Adrenal gland (tissue), 12 donors: Measurements from ENCODE around the gene APBB3. TPM values are rescaled to one million over a fixed set of nuclear protein-coding genes. Genes with fewer than 3 reads are reported as not detected.

Source experiments
- DNase-seq, 7 donors: peaks; one replicate each; pipeline ENCODE4 v3.0.0-alpha.2; 2019 to 2020
- H3K27ac ChIP-seq, 5 donors: fragments of 200-600 bp; sonication (generic) in 4 of 5; 1 replicate in 3 of 5; 2 replicates in 2 of 5; pipeline versions ENCODE4 v1.5.1 to v1.8.0; 2016 to 2020; ENCODE audit warnings: mild to moderate bottlenecking in 1 of 5
- H3K27me3 ChIP-seq: fragments of 200-600 bp; 2 replicates; pipeline ENCODE4 v1.8.0; 2021
- H3K36me3 ChIP-seq, 2 donors: fragments of 200-600 bp; replicated peaks in 1 of 2; 1 replicate in 1 of 2; 2 replicates in 1 of 2; pipeline versions ENCODE4 v1.5.1 to v1.8.0; 2018 to 2022
- H3K4me1 ChIP-seq, 2 donors: fragments of 200-600 bp; replicated peaks in 1 of 2; 1 replicate in 1 of 2; 2 replicates in 1 of 2; pipeline versions ENCODE4 v1.5.1 to v1.8.0; 2018 to 2021
- H3K4me3 ChIP-seq, 4 donors: fragments of 200-600 bp; sonication (generic) in 3 of 4; one replicate each; pipeline ENCODE4 v1.5.1; 2016 to 2018
- H3K9me3 ChIP-seq, 3 donors: fragments of 200-600 bp; sonication (generic) in 1 of 3; replicated peaks in 1 of 3; 1 replicate in 2 of 3; 2 replicates in 1 of 3; pipeline versions ENCODE4 v1.5.1 to v1.8.0; 2016 to 2021
- POLR2A ChIP-seq, 2 donors: fragments of 450-650 bp; IDR thresholded peaks; one replicate each; pipeline ENCODE4 v1.6.1; 2017; ENCODE audit warnings: antibody characterized with exemption in 2 of 2, mild to moderate bottlenecking in 2 of 2, moderate library complexity in 1 of 2
- WGBS, 4 donors: extraction: QIAGEN DNeasy Blood & Tissue Kit in 2 of 4; methylation state at CpG; one replicate each; pipeline versions ENCODE4 v1.1.5 to v1.1.7; 2013 to 2017; 5-methylcytosine and 5-hydroxymethylcytosine counted together
- intact Hi-C, 2 donors: fragments of 100-400 bp; cut with DNase I; formaldehyde crosslinking; loops; one replicate each; pipeline versions ENCODE4 v1.14.1 to v1.15.0; 2022 to 2023
- polyA plus RNA-seq, 3 donors: library from polyadenylated mRNA; stranded (reverse); fragments of 200-250 nt in 2 of 3; fragments of 350-450 nt in 1 of 3; fragmentation: Illumina TruSeq in 1 of 3; extraction: RNeasy Lipid Tissue Mini Kit (QIAGEN cat#74804) in 1 of 3; gene quantifications; one replicate each; pipeline ENCODE4 v1.2.3, GENCODE V29; 2013 to 2014
- total RNA-seq, 9 donors: library from RNA; depleted of rRNA in 4 of 9; stranded (reverse); fragments of >200 nt in 4 of 9; fragments of 120-200 nt in 1 of 9; fragmentation: NEBNext Ultra II Directional in 1 of 9; extraction: Animal tissue kit (Norgen Biotek cat#: 25700) in 1 of 9; gene quantifications; one replicate each; pipeline versions ENCODE4 v1.1.0 to v1.2.4, GENCODE V29; 2013 to 2023
- TF ChIP-seq, protein P1 (sequence below), 6 experiments: fragments of 450-650 bp in 4 of 6; fragments of 200-600 bp in 2 of 6; sonication (generic) in 1 of 6; IDR thresholded peaks; 1 replicate in 5 of 6; 2 replicates in 1 of 6; pipeline versions ENCODE4 v1.5.1 to v1.8.0; 2016 to 2021; ENCODE audit warnings: antibody characterized with exemption in 6 of 6, mild to moderate bottlenecking in 2 of 6, moderate library complexity in 1 of 6
- donor health status: healthy with polysubstance abuse.
- donor health status: Bipolar disorder and iron deficiency.
- donor health status: DM: yes; HTN: yes; CAD: no.
- donor health status: DM: no; HTN: no; CAD: no.
- donor health status: DM: no; HTN: no; CAD: no.
- donor health status: DM: yes; HTN: yes; CAD: no.

The APBB3 gene
- total and polyA plus RNA-seq, 12 donors = 14.0 to 163 (median 36.1) TPM

DNA sequence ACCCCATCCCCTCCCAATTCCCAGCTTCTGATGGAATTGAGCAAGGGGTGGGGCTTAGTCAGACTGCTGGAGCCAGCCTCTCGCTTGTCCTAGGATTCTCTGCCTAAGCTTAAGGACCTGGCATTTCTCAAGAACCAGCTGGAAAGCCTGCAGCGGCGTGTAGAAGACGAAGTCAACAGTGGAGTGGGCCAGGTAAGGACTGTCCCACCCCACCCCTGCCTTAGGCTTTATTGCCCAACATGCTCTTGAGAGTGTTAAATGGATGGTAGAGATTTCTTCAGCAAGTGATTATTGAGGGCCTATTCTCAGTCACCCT is 1.3 kb upstream of the APBB3 start:
- H3K27me3 ChIP-seq = no peaks in the 10 kb centered on the region
- no peaks in the 10 kb centered on the region for H3K9me3 ChIP-seq
- peaks cover 0 to 28% of the 10 kb centered on the region in 2 donors for H3K36me3 ChIP-seq
- no peak for TF ChIP-seq POLR2A (IDR thresholded peaks at IDR 0.05)
- TF ChIP-seq, protein P1, sequence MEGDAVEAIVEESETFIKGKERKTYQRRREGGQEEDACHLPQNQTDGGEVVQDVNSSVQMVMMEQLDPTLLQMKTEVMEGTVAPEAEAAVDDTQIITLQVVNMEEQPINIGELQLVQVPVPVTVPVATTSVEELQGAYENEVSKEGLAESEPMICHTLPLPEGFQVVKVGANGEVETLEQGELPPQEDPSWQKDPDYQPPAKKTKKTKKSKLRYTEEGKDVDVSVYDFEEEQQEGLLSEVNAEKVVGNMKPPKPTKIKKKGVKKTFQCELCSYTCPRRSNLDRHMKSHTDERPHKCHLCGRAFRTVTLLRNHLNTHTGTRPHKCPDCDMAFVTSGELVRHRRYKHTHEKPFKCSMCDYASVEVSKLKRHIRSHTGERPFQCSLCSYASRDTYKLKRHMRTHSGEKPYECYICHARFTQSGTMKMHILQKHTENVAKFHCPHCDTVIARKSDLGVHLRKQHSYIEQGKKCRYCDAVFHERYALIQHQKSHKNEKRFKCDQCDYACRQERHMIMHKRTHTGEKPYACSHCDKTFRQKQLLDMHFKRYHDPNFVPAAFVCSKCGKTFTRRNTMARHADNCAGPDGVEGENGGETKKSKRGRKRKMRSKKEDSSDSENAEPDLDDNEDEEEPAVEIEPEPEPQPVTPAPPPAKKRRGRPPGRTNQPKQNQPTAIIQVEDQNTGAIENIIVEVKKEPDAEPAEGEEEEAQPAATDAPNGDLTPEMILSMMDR (IDR thresholded peaks at IDR 0.05) = no peak
- H3K4me1 ChIP-seq = peaks cover 29 to 68% of the 10 kb centered on the region in 2 donors
- H3K4me3 ChIP-seq = peak overlapping the region in 1 of 4 donors; percentile 55
- DNase-seq = peak in 2 of 7 donors; percentile 41 to 57
- 72 to 92% (median 79%) methylated on average over 3 to 4 of the region's 4 CpGs for WGBS, 4 donors
- H3K27ac ChIP-seq = peak overlapping the region in 4 of 5 donors; percentile 18 to 96 (median 90)
- intact Hi-C loops = no loop called here

DNA sequence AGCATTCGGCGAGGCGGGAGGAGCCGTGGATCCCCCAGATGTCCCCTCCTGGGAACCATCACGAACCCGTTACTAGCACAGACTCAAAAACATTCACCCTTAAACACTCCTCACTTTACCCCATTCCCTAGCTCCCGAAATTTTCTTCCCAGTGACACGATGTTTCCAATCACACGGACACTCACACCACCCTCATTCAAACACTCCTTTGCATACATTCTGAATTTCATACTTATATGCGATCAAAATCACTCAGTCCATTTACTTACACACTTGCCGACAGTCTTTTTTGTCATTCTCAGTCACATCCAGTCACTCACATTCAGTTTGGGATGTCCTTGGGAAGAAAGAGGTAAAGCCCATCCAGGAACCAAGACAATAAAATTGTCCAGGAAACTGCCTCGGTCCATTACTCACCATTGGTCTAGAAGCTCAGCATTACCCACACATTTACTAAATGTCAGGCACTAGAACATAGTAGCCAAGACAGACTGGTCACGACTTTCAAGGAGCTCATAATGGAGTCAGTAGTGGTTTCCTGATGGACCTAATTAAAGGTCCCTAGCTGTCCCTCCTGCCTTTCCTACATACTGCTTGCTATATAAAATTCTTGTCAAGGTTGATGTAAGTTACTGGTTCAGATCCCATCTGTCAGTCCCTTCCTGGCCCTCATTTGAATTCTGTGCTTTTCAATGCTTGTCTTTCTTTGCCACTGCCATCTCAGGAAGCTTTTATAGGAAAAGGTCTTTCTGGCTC is 804 bp upstream of the APBB3 start:
- intact Hi-C loops = no loop called here
- DNase-seq = peak in 1 of 7 donors; percentile 34
- H3K4me1 ChIP-seq = peaks cover 29 to 64% of the 10 kb centered on the region in 2 donors
- peak overlapping the region; percentile 50 to 96 (median 86) for H3K27ac ChIP-seq
- peaks cover 0 to 33% of the 10 kb centered on the region in 2 donors for H3K36me3 ChIP-seq
- H3K27me3 ChIP-seq = no peaks in the 10 kb centered on the region
- no peak for TF ChIP-seq POLR2A (IDR thresholded peaks at IDR 0.05)
- TF ChIP-seq, protein P1 (IDR thresholded peaks at IDR 0.05) = no peak
- H3K4me3 ChIP-seq = peak overlapping the region in 3 of 4 donors; percentile 37 to 55 (median 49)
- 3 to 7% (median 4%) methylated on average over 13 of the region's 13 CpGs for WGBS, 4 donors
- no peaks in the 10 kb centered on the region for H3K9me3 ChIP-seq

DNA sequence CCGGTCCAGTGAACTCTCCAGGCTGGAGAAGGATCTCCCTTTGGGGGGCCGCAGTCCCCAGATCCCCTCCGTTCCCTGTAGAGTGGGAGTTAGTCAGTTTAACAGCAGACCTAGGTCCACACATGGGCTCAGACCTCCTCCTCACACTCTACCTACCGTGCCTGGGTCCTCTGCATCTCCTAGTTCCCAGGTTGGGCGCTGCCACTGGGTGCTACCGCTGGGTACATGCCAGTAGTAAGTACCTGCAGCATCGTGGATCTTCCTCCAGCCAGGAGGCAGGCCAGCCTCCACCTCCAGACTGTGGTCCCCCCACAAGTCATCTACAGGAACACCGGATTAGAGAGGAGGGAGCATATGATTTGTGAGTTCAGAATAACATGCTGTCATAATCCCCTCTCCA is 802 bp downstream of the APBB3 start:
- Histone ChIP-seq H3K9me3 (no peaks in the 10 kb centered on the region), H3K36me3 (peaks cover 0 to 34% of the 10 kb centered on the region in 2 donors), H3K27me3 (no peaks in the 10 kb centered on the region), H3K27ac (peak overlapping the region; percentile 50 to 96 (median 86)), H3K4me1 (peaks cover 29 to 48% of the 10 kb centered on the region in 2 donors), H3K4me3 (peak overlapping the region in 3 of 4 donors; percentile 9 to 55 (median 49))
- WGBS, 4 donors = 55 to 67% (median 63%) methylated on average over 6 to 8 of the region's 8 CpGs
- no peak for TF ChIP-seq POLR2A (IDR thresholded peaks at IDR 0.05)
- TF ChIP-seq, protein P1 (IDR thresholded peaks at IDR 0.05) = no peak
- intact Hi-C loops = no loop called here
- peak in 1 of 7 donors; percentile 68 for DNase-seq

DNA sequence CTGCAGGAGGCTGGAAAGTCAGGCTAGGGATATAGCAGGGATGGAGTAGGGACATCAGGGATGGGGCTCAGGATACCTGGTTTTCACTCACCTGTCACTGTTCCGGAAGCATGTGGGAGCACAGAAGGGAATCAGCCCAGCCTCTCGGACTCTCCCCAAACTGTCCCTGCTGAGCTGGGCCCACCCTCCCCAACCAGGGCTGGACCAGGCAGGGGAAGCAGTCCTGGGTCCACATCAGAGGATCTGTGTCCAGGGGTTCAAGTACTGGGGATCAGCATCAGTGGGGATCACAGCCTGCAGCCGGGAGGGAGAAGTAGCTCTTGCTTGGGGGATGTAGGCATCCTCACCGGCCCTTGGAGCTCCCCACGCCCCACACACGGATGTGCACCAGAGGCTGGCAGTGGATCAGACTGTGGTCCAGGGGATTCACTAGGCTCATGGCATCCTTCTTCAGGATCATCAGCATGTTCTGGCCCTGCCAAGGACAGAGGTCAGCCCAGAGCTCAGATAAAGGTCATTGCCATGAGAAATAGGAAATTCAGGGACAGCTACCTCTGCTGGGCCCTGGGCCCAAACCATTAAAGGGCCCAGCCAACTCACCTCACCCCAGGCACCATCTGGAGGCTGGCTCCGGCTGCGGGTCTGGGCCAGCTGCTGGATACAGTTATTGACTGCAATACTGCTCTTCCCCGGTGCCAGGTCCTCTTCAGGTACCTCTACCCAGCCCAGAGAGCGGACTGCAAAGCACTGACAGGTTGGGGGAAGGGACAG is 2.5 kb downstream of the APBB3 start:
- H3K4me1 ChIP-seq = peaks cover 29 to 47% of the 10 kb centered on the region in 2 donors
- no peaks in the 10 kb centered on the region for H3K27me3 ChIP-seq
- DNase-seq = peak in 1 of 7 donors; percentile 50
- peak overlapping the region in 3 of 5 donors; percentile 28 to 74 (median 34) for H3K27ac ChIP-seq
- WGBS, 4 donors = 73 to 95% (median 86%) methylated on average over 4 to 10 of the region's 10 CpGs
- intact Hi-C loops = no loop called here
- H3K36me3 ChIP-seq = peaks cover 0 to 17% of the 10 kb centered on the region in 2 donors
- no peak overlapping the region for H3K4me3 ChIP-seq
- TF ChIP-seq, protein P1 (IDR thresholded peaks at IDR 0.05) = no peak
- TF ChIP-seq POLR2A (IDR thresholded peaks at IDR 0.05) = no peak
- H3K9me3 ChIP-seq = no peaks in the 10 kb centered on the region
